Measurements from ENCODE around the gene MAP2K1. TPM values are rescaled to one million over a fixed set of nuclear protein-coding genes. Genes with fewer than 3 reads are reported as not detected.
"Not testable (repeated sequence)": the region's sequence is repeated elsewhere in the genome, so short reads cannot be mapped to it uniquely, and the experiment has no call there.

Gene MAP2K1
- polyA plus RNA-seq, 1 donor = 27.1 TPM

GRCh38 chr15:66486887-66487286, 100.2 kb downstream of the MAP2K1 start:
- Histone ChIP-seq H3K4me3 (ENCODE audit: low read length) (no peak overlapping the region), H3K27me3 (ENCODE audit: control insufficient read depth, insufficient read depth, low read length) (no peaks in the 10 kb centered on the region), H3K27ac (ENCODE audit: low read length) (no peak overlapping the region), H3K36me3 (ENCODE audit: control insufficient read depth, insufficient read depth, low read length) (peaks cover 52% of the 10 kb centered on the region), H3K9me3 (ENCODE audit: control insufficient read depth, low read depth, low read length) (no peaks in the 10 kb centered on the region), H3K4me1 (ENCODE audit: control insufficient read depth, insufficient read depth, low read length) (no peaks in the 10 kb centered on the region)
- whole genome bisulfite sequencing (ENCODE audit: insufficient coverage, low lambda C conversion rate) = no CpG with 5 or more reads among the region's 3 CpGs
- DNase-seq = no peak

GRCh38 chr15:66488525-66488924, 101.8 kb downstream of the MAP2K1 start:
- H3K36me3 ChIP-seq (ENCODE audit: control insufficient read depth, insufficient read depth, low read length) = peaks cover 56% of the 10 kb centered on the region

GRCh38 chr15:66489179-66489791, 102.6 kb downstream of the MAP2K1 start:
- H3K36me3 ChIP-seq (ENCODE audit: control insufficient read depth, insufficient read depth, low read length) = peaks cover 63% of the 10 kb centered on the region
- WGBS (ENCODE audit: insufficient coverage, low lambda C conversion rate) = 80% methylated on average over 1 of the region's 6 CpGs
- H3K4me3 ChIP-seq (ENCODE audit: low read length) = no peak overlapping the region
- no peak for DNase-seq
- no peak overlapping the region for H3K27ac ChIP-seq (ENCODE audit: low read length)
- H3K27me3 ChIP-seq (ENCODE audit: control insufficient read depth, insufficient read depth, low read length) = no peaks in the 10 kb centered on the region
- no peaks in the 10 kb centered on the region for H3K9me3 ChIP-seq (ENCODE audit: control insufficient read depth, low read depth, low read length)
- H3K4me1 ChIP-seq (ENCODE audit: control insufficient read depth, insufficient read depth, low read length) = no peaks in the 10 kb centered on the region

More at GRCh38 chr15:66488525-66488924, 101.8 kb downstream of the MAP2K1 start:
- no peaks in the 10 kb centered on the region for H3K27me3 ChIP-seq (ENCODE audit: control insufficient read depth, insufficient read depth, low read length)
- H3K9me3 ChIP-seq (ENCODE audit: control insufficient read depth, low read depth, low read length) = no peaks in the 10 kb centered on the region
- no peak for DNase-seq
- no peak overlapping the region for H3K27ac ChIP-seq (ENCODE audit: low read length)
- WGBS (ENCODE audit: insufficient coverage, low lambda C conversion rate) = no CpG with 5 or more reads among the region's 5 CpGs
- H3K4me3 ChIP-seq (ENCODE audit: low read length) = no peak overlapping the region
- no peaks in the 10 kb centered on the region for H3K4me1 ChIP-seq (ENCODE audit: control insufficient read depth, insufficient read depth, low read length)

GRCh38 chr15:66491846-66492245, 105.1 kb downstream of the MAP2K1 start:
- Histone ChIP-seq H3K27ac (ENCODE audit: low read length) (no peak overlapping the region), H3K27me3 (ENCODE audit: control insufficient read depth, insufficient read depth, low read length) (no peaks in the 10 kb centered on the region), H3K4me1 (ENCODE audit: control insufficient read depth, insufficient read depth, low read length) (peaks cover 12% of the 10 kb centered on the region), H3K36me3 (ENCODE audit: control insufficient read depth, insufficient read depth, low read length) (peaks cover 59% of the 10 kb centered on the region), H3K4me3 (ENCODE audit: low read length) (no peak overlapping the region), H3K9me3 (ENCODE audit: control insufficient read depth, low read depth, low read length) (no peaks in the 10 kb centered on the region)
- WGBS (ENCODE audit: insufficient coverage, low lambda C conversion rate) = 60% methylated on average over 1 of the region's 3 CpGs
- DNase-seq = no peak

DNA sequence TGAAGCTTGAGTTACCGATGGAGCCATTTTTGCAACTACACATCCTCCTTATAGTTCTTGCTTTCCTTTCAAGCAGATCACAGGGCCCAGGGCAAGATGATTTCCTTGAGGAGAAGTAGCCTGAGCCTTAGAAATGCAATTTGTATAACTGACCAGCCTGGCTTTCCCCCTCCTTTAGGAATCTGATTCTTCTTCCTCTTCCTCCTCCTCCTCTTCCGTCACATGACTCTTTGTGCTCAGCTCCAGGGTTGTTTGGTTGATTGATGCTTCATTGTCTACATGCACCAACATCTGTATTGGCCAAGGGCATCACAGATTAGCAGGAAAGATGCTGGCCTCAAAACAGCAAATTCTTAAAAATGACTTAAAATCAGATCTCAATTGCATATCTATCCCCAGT, 107.5 kb downstream of the MAP2K1 start:
- peaks cover 56% of the 10 kb centered on the region for H3K36me3 ChIP-seq (ENCODE audit: control insufficient read depth, insufficient read depth, low read length)
- no CpG with 5 or more reads among the region's 2 CpGs for WGBS (ENCODE audit: insufficient coverage, low lambda C conversion rate)
- no peaks in the 10 kb centered on the region for H3K27me3 ChIP-seq (ENCODE audit: control insufficient read depth, insufficient read depth, low read length)
- peaks cover 14% of the 10 kb centered on the region for H3K4me1 ChIP-seq (ENCODE audit: control insufficient read depth, insufficient read depth, low read length)
- H3K27ac ChIP-seq (ENCODE audit: low read length) = no peak overlapping the region
- no peak overlapping the region for H3K4me3 ChIP-seq (ENCODE audit: low read length)
- no peaks in the 10 kb centered on the region for H3K9me3 ChIP-seq (ENCODE audit: control insufficient read depth, low read depth, low read length)
- DNase-seq = no peak

- no CpG with 5 or more reads among the region's 17 CpGs for WGBS (ENCODE audit: insufficient coverage, low lambda C conversion rate)
- DNase-seq = no peak
- Histone ChIP-seq H3K36me3 (ENCODE audit: control insufficient read depth, insufficient read depth, low read length) (peaks cover 62% of the 10 kb centered on the region), H3K27me3 (ENCODE audit: control insufficient read depth, insufficient read depth, low read length) (no peaks in the 10 kb centered on the region), H3K4me3 (ENCODE audit: low read length) (peak overlapping the region; percentile 90), H3K4me1 (ENCODE audit: control insufficient read depth, insufficient read depth, low read length) (peaks cover 14% of the 10 kb centered on the region), H3K9me3 (ENCODE audit: control insufficient read depth, low read depth, low read length) (no peaks in the 10 kb centered on the region), H3K27ac (ENCODE audit: low read length) (peak overlapping the region; percentile 85)
These were observed 110.3 kb downstream of the MAP2K1 start for GRCh38 chr15:66496951-66497501.

GRCh38 chr15:66497502-66498455, 111.1 kb downstream of the MAP2K1 start, which contains the start of gene SNAPC5:
TSS of gene SNAPC5 (minus strand) at chr15:66497762. CDS start at chr15:66497731, 31 bp downstream.
- Histone ChIP-seq H3K4me3 (ENCODE audit: low read length) (peak within 1 kb of the TSS; percentile 90), H3K27ac (ENCODE audit: low read length) (peak within 1 kb of the TSS; percentile 85), H3K27me3 (ENCODE audit: control insufficient read depth, insufficient read depth, low read length) (no peaks in the 10 kb centered on the region), H3K9me3 (ENCODE audit: control insufficient read depth, low read depth, low read length) (no peaks in the 10 kb centered on the region), H3K4me1 (ENCODE audit: control insufficient read depth, insufficient read depth, low read length) (peaks cover 18% of the 10 kb centered on the region), H3K36me3 (ENCODE audit: control insufficient read depth, insufficient read depth, low read length) (peaks cover 64% of the 10 kb centered on the region)
- WGBS (ENCODE audit: insufficient coverage, low lambda C conversion rate) = 76% methylated on average over 3 of the region's 43 CpGs
- peak; percentile 94 to 95 for DNase-seq

DNA sequence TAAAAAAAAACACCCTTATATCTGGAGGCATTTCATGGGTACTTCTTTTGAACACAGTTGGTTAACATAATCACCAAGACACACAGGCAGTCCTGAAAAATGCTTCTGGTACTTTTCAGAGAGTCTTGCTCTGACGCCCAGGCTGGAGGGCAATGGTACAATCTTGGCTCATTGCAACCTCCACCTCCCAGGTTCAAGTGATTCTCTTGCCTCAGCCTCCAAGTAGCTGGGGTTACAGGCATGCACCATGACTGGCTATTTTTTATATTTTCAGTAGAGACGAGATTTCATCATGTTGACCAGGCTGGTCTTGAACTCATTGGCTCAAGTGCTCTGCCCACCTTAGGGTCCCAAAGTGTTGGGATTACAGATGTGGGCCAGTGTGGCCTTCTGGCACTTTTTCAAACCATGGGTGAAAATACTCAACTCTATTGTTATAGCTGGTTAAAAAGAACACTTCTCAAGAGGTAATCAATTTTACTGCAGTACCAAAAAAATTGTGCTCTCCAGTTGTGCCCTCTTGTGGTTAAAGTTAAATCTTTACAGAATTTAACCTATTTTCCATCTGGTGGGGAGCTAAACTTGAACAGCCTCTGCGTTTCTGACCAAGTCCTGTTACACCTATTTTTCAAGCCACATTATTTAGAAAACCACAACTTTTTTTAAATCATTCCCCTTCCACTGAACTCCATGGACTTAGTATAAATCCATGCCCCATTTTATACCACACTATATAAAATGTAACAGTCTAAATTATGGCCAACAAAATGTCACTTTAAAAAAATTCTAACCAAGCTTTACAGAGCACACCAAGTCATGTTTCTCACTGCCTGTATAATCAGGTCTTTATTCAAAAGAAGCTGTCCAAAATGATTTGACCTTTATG, 112.0 kb downstream of the MAP2K1 start:
- no CpG with 5 or more reads among the region's 3 CpGs for WGBS (ENCODE audit: insufficient coverage, low lambda C conversion rate)
- peaks cover 60% of the 10 kb centered on the region for H3K36me3 ChIP-seq (ENCODE audit: control insufficient read depth, insufficient read depth, low read length)
- no peak overlapping the region for H3K27ac ChIP-seq (ENCODE audit: low read length)

DNA sequence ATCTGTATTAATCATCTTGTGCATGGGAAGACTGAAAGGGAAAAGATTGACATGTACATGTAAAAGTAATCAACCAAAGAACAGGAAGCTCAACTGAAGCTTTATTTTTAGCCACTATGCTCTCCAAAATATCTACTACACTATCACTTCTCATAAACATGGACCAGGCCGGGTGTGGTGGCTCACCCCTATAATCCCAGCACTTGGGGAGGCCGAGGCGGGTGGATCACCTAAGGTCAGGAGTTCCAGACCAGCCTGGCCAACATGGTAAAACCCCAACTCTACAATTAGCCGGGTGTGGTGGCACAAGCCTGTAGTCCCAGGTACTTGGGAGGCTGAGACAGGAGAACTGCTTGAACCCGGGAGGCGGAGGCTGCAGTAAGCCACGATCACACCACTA, 113.6 kb downstream of the MAP2K1 start:
- Histone ChIP-seq H3K36me3 (ENCODE audit: control insufficient read depth, insufficient read depth, low read length) (peaks cover 50% of the 10 kb centered on the region), H3K4me1 (ENCODE audit: control insufficient read depth, insufficient read depth, low read length) (peaks cover 23% of the 10 kb centered on the region)
- H3K27ac ChIP-seq (ENCODE audit: low read length); H3K9me3 ChIP-seq (ENCODE audit: control insufficient read depth, low read depth, low read length); H3K4me3 ChIP-seq (ENCODE audit: low read length); DNase-seq; H3K27me3 ChIP-seq (ENCODE audit: control insufficient read depth, insufficient read depth, low read length): not testable (repeated sequence)
- no CpG with 5 or more reads among the region's 7 CpGs for WGBS (ENCODE audit: insufficient coverage, low lambda C conversion rate)

More for the DNA sequence above, 112.0 kb downstream of the MAP2K1 start:
- Histone ChIP-seq H3K27me3 (ENCODE audit: control insufficient read depth, insufficient read depth, low read length) (no peaks in the 10 kb centered on the region), H3K4me1 (ENCODE audit: control insufficient read depth, insufficient read depth, low read length) (peaks cover 23% of the 10 kb centered on the region), H3K4me3 (ENCODE audit: low read length) (no peak overlapping the region), H3K9me3 (ENCODE audit: control insufficient read depth, low read depth, low read length) (no peaks in the 10 kb centered on the region)
- peak in 1 of 2 donors; percentile 3 for DNase-seq
